GM12801 (cell line): Measurements from ENCODE around the gene TSGA10IP.

Experiments
- CTCF ChIP-seq: IDR thresholded peaks from one replicate; pipeline ENCODE4 v1.5.1; 2011; ENCODE audit warnings: control low read depth; ENCODE audit not compliant: insufficient read length; ENCODE audit errors: extremely low read depth

TSGA10IP gene

DNA sequence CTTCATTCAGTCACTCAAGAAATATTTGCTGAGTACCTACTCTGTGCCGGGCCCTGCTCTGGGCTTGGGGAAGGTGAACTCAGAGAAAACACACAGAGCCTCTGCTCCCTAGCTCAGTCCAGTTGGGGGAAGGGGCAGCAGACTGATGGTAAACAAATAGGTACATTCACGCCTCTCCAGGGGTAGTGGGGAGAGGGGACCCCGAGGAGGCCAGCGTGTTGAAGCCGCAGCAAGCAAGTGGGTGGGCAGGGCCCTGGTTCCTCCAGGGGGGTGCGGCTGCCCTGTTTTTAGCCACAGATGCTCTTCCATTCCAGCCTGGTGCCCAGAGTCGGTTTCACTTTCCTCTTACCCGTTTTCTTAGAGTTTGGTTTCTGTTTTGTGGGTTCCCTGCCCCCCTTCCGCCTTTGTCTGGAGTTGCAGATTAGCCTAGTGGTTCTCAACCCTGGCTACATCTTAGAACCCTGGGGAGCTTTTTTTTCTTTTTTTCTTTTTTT is 17.3 kb upstream of the TSGA10IP start:
- no peak for TF ChIP-seq CTCF

GRCh38 chr11:65928667-65929066 is 16.6 kb upstream of the TSGA10IP start:
- no peak for TF ChIP-seq CTCF

GRCh38 chr11:65931773-65932557 is 13.3 kb upstream of the TSGA10IP start:
- no peak for TF ChIP-seq CTCF

- no peak for TF ChIP-seq CTCF
These were observed 12.7 kb upstream of the TSGA10IP start for GRCh38 chr11:65932558-65932919.

DNA sequence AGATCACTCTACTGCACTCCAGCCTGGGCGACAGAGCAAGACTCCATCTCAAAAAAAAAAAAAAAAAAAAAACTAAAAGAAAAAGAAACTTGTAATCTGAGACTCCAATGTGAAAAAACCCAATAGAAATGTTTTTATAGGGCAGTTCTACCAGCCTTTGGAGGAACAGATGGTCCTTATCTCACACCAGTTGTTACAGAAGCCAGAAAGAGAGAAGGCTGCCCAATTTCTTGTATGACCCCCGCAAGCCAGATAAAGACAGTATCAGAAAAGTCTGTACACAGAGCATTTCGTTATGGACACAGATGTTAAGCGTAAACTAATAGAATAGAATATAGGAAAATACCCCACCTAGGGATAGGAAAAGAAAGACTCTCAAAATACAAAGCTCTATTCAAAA is 11.3 kb upstream of the TSGA10IP start:
- TF ChIP-seq CTCF, result no peak

- no peak for TF ChIP-seq CTCF
These were observed 7.5 kb upstream of the TSGA10IP start for GRCh38 chr11:65937766-65938165.

DNA sequence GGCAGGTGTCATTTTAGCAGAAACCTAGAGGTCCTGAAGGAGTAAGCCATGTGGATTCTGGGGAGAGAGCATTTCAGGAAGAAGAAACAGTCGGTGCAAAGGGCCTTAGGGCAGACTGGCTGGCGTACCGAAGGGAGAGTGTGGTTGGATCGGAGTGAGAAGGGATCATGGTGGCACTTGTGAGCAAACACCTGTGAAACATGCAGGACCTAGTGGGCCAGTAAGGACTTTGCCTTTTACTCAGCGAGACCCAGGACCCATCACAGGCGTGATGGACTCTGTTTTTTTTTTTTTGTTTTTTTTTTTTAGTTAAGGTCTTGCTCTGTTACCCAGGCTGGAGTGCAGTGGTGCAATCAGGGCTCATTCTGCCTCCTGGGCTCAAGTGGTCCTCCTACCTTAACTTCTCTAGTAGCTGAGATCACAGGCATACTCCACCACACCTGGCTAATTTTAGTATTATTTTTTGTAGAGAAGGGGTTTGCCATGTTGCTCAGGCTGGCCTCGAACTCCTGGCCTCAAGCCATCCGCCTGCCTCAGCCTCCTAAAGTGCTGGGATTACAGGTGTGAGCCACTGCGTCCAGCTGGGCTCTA is 3.5 kb upstream of the TSGA10IP start:
- no peak for TF ChIP-seq CTCF
